NCI-H2196 treated with DMSO at 0.1 percent for 48 hours (cell line): ENCODE data around the gene C19orf38.
A peak's percentile ranks its signal among the peaks of the same experiment; 100 is the strongest.
"Not testable (repeated sequence)": the region's sequence is repeated elsewhere in the genome, so short reads cannot be mapped to it uniquely, and the experiment has no call there.

Source experiments
- DNase-seq: peaks from one replicate; lab custom pipeline; 2025; ENCODE audit not compliant: unreplicated experiment; lab: John Stamatoyannopoulos, UW

C19orf38 gene

DNA sequence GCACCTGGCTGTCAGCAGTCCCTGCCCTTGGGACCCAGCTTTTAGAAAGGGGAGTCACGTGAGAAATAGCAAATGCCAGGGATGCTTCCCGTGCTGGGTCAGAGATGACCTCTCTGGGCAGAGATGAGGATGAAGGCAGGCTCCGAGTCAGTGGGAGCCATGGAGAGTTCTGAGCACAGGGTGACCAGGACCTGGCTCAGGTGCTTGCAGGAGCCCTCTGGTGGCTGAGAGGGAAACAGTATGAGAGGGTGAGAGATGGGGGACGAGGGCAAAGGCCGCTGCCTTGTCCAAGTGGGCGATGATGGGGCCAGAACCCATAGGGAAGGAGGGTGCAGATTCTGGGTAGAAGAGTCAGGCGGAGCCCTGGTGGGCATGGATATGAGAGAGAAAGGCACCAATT lies 28.0 kb upstream of the C19orf38 start:
- DNase-seq = no peak

GRCh38 chr19:10823690-10824089 lies 24.5 kb upstream of the C19orf38 start:
- no peak for DNase-seq

DNA sequence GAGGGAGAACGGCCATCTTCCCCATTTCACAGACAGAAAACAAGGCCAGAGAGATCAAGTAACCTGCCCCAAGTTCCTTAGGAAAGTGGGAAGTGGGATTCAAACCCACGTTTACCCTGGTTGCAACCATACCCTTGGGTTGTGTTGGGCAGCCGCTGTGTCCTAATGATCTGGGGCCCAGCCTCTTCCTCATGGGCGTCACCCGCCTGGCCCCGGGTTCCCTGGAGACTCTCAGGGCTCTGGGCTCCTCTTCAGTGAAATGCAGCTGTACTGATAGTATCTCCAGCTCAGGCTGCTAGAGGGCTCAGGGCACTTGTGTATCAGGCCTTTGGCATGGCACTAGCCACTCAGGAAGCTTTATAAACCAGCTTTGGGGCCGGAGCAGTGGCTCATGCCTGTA lies 22.0 kb upstream of the C19orf38 start:
- DNase-seq = no peak

DNA sequence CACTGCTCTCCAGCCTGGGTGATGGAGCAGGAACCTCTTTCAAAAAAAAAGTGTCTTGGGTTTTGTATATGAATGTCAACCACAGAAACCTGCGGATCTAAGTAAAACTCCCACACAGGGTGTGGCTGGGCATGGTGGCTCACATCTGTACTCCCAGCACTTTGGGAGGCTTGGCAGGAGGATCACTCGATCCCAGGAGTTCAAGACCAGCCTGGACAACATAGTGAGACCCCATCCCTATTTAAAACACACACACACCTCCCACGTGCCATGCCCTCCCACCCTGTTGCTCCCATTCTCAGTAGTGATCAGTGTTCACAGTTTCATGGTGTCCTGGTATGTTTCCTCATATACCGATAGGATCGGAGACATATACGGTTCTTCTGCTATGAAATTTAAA lies 21.4 kb upstream of the C19orf38 start:
- DNase-seq = no peak

GRCh38 chr19:10828981-10829821 lies 19.0 kb upstream of the C19orf38 start:
- DNase-seq = no peak

GRCh38 chr19:10829967-10830366 lies 18.2 kb upstream of the C19orf38 start:
- no peak for DNase-seq

GRCh38 chr19:10830370-10830769 lies 17.8 kb upstream of the C19orf38 start:
- no peak for DNase-seq

DNA sequence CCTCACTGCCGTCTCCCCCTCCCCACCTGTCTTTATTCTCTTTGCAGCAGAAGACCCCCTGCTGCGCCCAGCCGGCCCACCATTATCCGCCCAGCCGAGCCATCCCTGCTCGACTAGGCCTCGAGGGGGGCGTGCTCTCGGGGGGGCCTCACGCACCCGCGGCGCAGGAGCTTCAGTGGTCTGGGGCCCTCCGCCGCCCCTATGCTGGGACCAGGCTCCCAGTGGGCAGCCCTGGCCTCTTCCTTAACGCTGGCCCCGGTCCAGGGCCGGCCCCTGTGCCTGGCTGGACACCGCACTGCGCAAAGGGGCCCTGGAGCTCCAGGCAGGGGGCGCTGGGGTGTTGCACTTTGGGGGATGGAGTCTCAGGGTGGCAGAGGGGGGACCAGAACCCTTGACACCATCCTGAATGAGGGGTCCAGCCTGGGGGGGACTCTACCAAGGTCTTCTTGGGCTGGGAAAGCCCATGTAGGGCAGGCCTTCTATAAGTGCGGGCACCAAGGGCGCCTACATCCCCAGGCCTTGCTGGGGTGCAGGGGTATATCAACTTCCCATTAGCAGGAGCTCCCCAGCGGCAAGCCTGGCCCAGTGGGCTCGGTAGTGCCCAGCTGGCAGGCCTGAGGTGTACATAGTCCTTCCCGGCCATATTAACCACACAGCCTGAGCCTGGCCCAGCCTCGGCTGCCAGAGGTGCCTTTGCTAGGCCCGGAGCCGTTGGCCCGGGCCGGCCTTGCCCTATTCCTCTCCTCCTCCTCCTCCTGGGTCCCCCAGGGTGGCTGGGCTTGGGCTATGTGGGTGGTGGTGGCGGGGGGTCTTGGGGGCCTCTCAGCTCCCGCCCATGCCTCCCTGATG lies 17.1 kb upstream of the C19orf38 start:
- DNase-seq = no peak

DNA sequence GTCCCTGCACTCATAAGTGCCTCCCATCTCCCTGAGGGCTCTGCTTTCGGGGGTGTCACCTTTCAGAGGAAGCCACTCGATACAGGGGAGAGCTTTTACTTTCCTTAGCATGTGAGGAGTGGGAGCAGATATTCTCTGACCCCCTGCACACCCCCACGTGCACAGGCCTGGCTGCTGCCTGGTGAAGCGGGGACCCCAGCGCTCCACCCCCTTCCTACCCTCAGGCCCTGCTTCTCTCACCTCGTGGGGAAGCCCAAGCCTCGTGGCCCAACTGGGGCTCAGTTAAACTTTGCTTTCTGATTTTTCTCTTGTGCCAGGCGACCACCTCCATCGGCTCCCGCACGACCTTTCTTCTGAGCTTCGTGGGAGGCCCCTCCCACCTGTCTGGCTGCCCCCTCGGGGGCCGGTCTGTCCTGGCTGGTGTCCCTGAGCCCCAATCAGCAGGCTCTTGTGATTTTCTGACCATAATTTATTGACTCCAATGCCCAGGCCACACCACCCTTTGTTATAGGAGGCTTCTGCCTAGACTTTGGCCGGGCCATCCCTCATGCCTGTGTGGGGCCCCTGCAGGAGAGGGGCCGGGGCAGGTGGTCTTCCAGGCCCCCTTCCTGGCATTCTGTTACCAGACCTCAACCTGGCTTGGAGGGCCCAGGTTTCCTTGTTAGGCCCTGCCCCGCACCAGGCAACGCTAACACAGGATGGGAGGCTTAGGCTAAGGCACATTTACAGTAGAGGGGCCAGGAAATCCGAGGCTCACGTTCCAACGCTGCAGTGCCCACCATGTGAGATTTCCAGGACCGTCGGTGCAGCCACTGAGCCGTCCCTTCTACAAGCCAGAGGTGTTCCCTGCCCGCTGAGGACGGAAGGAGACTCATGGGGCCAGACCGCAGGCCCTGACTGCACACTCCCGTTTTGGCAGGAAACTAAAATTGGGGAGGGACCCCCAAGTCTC lies 16.0 kb upstream of the C19orf38 start:
- DNase-seq = no peak

DNA sequence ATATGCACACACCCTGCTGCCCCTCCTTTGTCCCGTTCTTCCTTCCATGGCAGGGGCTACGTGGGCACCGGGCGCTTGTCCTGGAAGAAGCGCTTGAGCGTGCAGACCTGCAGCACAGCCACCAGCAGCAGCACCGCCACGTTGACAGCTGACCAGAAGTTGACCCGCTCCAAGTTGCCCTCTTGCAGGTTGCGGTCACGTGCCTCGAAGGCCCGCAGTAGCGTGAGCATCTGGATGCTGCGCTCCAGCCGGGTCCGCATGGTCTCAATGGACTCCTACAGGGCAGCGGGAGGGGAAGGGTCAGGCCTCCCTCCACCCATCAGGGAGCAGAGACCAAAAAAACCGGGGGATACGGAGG lies 15.3 kb upstream of the C19orf38 start:
- no peak for DNase-seq

DNA sequence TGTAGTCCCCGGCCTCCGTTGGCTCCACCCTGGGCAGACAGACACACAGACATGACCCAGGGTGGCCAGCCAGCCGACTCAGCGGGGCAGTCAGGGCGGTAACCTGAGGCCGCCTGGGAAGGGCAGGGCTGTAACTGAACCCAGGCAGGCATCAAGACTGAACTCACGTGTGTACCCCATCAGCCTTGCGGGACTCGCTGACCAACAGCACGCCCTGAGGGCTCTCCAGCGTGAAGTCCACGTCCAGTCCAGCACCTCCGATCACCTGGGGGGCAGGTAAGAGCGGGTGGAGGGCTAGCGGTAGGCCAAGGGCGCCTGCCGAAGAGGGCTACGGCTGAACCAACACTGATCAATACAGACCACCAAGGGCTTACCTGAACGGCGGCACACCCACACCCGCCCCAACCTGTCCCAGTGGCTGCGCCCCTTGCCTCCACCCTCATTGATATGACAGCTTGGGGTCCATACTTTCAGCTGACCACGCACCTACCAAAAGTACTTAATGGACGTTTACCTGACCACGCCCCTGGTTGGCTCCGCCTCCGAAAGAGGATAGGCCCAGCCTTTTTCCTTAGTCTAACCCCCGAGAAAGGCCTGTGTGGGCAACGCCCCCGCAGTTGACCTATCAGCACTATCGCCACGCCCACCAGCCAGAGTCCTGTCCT lies 13.0 kb upstream of the C19orf38 start:
- no peak for DNase-seq

DNA sequence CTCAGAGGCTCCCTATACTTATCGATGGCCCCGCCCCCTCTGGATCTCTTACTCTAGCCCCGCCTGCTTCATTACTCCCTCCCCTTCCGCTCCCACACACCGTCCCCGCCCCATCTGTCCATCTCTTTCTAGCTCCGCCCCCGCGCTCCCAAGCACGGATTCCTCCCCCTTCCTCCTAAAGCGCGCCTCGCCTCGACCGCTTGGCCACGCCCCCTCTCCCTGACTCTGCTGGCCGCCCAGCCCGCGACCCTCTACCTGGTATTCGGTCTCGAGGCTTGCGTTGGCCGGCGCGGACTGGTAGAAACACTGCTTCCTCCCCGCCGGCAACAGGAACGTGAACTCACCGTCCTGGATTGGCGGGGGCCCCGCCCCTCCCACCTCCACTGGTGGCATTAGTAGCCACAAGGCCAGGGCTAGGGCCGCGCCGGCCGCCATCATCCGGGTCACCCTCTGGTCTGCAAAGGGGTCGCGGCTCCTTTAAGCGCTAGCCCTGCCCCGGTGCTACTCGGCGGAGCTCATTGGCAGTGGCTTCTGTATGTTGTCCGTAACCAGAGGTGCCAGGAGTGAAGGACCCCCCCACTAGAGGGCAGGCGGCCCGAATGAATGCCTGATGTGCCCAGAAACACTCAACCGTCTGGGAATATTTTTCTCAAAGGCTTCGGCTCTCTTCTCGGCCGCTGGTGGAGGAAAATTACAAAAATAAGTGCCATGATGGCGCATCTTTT lies 12.3 kb upstream of the C19orf38 start, which contains the start of gene TMED1:
Gene TMED1 (minus strand): TSS at position 459 of the 725 bp plus-strand sequence. CDS start 21 bp downstream, at position 438.
- peak; percentile 99 for DNase-seq

- peak; percentile 82 for DNase-seq
These were observed 11.5 kb upstream of the C19orf38 start for GRCh38 chr19:10836479-10837330.

- DNase-seq = not testable (repeated sequence)
These were observed 10.6 kb upstream of the C19orf38 start for GRCh38 chr19:10837649-10838048.

DNA sequence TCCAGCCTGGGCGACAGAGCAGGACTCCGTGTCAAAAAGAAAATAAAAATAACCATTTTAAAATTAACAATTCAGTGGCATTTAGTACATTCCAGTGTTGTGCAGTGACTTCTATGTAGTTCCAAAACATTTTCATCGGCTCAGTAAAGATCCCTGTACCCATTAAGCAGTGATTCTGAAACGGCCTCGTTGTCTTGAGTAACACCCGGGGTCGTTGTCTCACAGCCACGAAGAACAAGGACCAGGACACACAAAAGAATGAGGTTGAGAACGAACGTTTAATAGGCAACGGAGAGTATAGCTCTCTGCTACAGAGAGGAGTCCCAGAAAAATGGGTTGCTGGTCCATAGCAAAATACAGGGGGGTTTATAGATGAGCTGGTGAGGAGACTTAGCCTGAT lies 9.8 kb upstream of the C19orf38 start:
- no peak for DNase-seq

DNA sequence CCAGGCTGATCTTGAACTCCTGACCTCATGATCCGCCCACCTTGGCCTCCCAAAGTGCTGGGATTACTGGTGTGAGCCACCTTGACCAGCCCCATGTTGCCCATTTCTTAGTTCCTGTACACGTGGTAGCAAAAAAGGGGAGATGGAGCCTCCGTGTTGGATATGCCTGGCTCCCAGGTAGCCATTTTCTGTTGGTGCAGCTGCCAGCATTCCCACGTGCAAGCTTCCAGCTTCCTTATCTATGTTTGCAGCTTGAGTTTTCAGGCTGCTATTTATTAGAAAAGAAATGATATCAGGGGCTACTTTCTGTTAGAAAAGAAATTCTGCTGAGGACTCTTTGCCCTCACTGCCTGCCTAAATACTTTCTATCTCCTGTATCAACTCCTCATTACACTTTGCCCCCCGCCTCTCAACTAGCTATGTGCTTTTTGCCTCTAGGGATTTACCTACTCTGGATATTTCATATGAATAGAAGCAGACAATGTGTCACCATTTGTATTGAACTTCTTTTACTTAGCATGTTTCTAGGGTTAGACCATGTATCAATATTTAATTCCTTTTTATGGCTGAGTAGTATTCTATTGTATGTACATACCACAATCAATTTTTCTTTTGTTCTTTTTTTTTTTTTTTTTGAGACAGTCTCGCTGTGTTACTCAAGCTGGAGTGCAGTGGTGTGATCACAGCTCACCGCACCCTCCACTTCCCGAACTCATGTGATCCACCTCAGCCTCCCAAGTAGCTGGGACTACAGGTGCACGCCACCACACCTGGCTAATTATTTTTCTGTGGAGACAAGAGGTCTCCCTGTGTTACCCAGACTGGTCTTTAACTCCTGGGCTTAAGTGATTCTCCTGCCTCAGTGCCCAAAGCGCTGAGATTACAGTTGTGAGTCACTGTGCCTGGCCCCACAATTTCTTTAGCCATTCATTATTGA lies 8.8 kb upstream of the C19orf38 start:
- DNase-seq = no peak

DNA sequence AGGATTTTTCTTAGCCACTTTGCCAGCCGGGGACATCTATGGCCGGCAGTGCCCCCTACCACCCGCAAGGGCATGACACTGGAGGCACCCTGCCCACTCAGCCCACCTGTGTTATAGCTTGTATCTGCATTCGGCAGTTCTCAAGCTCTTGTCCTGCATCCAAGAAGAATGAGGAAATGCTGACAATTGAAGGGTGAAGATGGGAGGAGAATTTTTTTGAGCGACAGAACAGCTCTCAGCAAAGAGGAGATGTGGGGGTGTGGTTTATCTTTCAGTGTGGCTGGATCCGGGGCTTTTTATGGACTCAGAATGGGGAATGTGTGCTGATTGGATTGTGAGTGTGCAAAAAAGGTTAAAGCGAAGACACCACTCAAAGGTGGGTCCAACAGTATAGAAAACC lies 5.4 kb upstream of the C19orf38 start:
- DNase-seq = no peak
